CD14-positive monocyte (primary cell): Measurements from ENCODE around the gene KCNN2. TPM values are rescaled to one million over a fixed set of nuclear protein-coding genes. Genes with fewer than 3 reads are reported as not detected.

Experiments
- DNase-seq, 3 donors: peaks; one replicate each; pipeline ENCODE4 v3.0.0-alpha.2; 2011 to 2022
- H2AFZ ChIP-seq: 2 replicates; pipeline ENCODE4 v1.6.0; 2012; ENCODE audit warnings: mild to moderate bottlenecking, low read depth, low read length, inconsistent platforms; ENCODE audit not compliant: insufficient read depth, poor library complexity, severe bottlenecking
- H3K27ac ChIP-seq, 2 donors: 1 replicate in 1 of 2; 2 replicates in 1 of 2; pipeline ENCODE4 v1.5.1; 2012 to 2013; ENCODE audit warnings: low read length in 2 of 2, control low read depth in 1 of 2, inconsistent platforms in 1 of 2, low read depth in 1 of 2, mild to moderate bottlenecking in 1 of 2
- H3K27me3 ChIP-seq, 2 donors: one replicate each; pipeline versions ENCODE4 v1.6.0 to v1.6.1; 2011 to 2013; ENCODE audit warnings: low read length in 2 of 2; ENCODE audit not compliant: control insufficient read depth in 2 of 2, insufficient read depth in 2 of 2
- H3K36me3 ChIP-seq, 2 donors: replicated peaks in 1 of 2; 1 replicate in 1 of 2; 2 replicates in 1 of 2; pipeline versions ENCODE4 v1.5.1 to v1.6.1; 2012 to 2013; ENCODE audit warnings: low read length in 2 of 2, control low read depth in 1 of 2, inconsistent platforms in 1 of 2, mild to moderate bottlenecking in 1 of 2; ENCODE audit not compliant: insufficient read depth in 2 of 2, control insufficient read depth in 1 of 2
- H3K4me1 ChIP-seq, 2 donors: 1 replicate in 1 of 2; 2 replicates in 1 of 2; pipeline versions ENCODE4 v1.5.1 to v1.6.1; 2012 to 2013; ENCODE audit warnings: low read length in 2 of 2, control low read depth in 1 of 2, inconsistent platforms in 1 of 2, mild to moderate bottlenecking in 1 of 2, moderate library complexity in 1 of 2; ENCODE audit not compliant: insufficient read depth in 2 of 2, control insufficient read depth in 1 of 2
- H3K4me2 ChIP-seq: replicated peaks from 2 replicates; pipeline ENCODE3; 2012; ENCODE audit warnings: low read length, moderate library complexity, mild to moderate bottlenecking; ENCODE audit not compliant: poor library complexity, severe bottlenecking; ENCODE audit errors: extremely low read depth
- H3K4me3 ChIP-seq, 3 experiments: fragments of 200-600 bp in 1 of 3; sonication (generic) in 1 of 3; replicated peaks in 1 of 3; 1 replicate in 2 of 3; 2 replicates in 1 of 3; pipeline ENCODE4 v1.5.1; 2011 to 2013; ENCODE audit warnings: low read length in 3 of 3, mild to moderate bottlenecking in 3 of 3, control low read depth in 2 of 3, low read depth in 2 of 3, inconsistent platforms in 1 of 3, moderate library complexity in 1 of 3
- H3K79me2 ChIP-seq: 2 replicates; pipeline ENCODE4 v1.6.0; 2012; ENCODE audit warnings: mild to moderate bottlenecking, control low read depth, inconsistent platforms, low read length, moderate library complexity; ENCODE audit not compliant: insufficient read depth
- H3K9ac ChIP-seq: 2 replicates; pipeline ENCODE4 v1.6.0; 2017; ENCODE audit warnings: low read length, mild to moderate bottlenecking; ENCODE audit not compliant: insufficient read depth, poor library complexity, severe bottlenecking
- H3K9me3 ChIP-seq, 2 donors: replicated peaks in 1 of 2; 1 replicate in 1 of 2; 2 replicates in 1 of 2; pipeline versions ENCODE4 v1.5.1 to v1.6.1; 2012 to 2013; ENCODE audit warnings: low read length in 2 of 2, control low read depth in 1 of 2; ENCODE audit not compliant: control insufficient read depth in 1 of 2, insufficient read depth in 1 of 2
- H4K20me1 ChIP-seq: 2 replicates; pipeline ENCODE4 v1.6.0; 2012; ENCODE audit warnings: mild to moderate bottlenecking, low read length, control low read depth, moderate library complexity; ENCODE audit not compliant: insufficient read depth
- H3K27ac Mint-ChIP-seq, 7 donors: one replicate each; pipeline ENCODE4 v1.8.0; 2020; ENCODE audit warnings: mild to moderate bottlenecking in 7 of 7, mixed read lengths in 7 of 7, moderate library complexity in 6 of 7, inconsistent platforms in 2 of 7
- H3K27me3 Mint-ChIP-seq, 3 donors: one replicate each; pipeline ENCODE4 v1.8.0; 2021 to 2022; ENCODE audit warnings: low read depth in 3 of 3, mild to moderate bottlenecking in 3 of 3, mixed read lengths in 3 of 3, moderate library complexity in 3 of 3, inconsistent platforms in 1 of 3
- H3K36me3 Mint-ChIP-seq, 2 donors: one replicate each; pipeline ENCODE4 v1.8.0; 2020; ENCODE audit warnings: mixed read lengths in 2 of 2, inconsistent platforms in 1 of 2, mild to moderate bottlenecking in 1 of 2
- H3K4me1 Mint-ChIP-seq: one replicate; pipeline ENCODE4 v1.8.0; 2020; ENCODE audit warnings: mild to moderate bottlenecking, mixed read lengths
- H3K4me3 Mint-ChIP-seq, 2 donors: one replicate each; pipeline ENCODE4 v1.8.0; 2020; ENCODE audit warnings: mild to moderate bottlenecking in 2 of 2, mixed read lengths in 2 of 2, moderate library complexity in 1 of 2
- H3K9me3 Mint-ChIP-seq, 7 donors: one replicate each; pipeline ENCODE4 v1.8.0; 2020 to 2022; ENCODE audit warnings: mixed read lengths in 7 of 7, mild to moderate bottlenecking in 6 of 7, moderate library complexity in 6 of 7, inconsistent platforms in 2 of 7
- WGBS: methylation state at CpG from one replicate; pipeline ENCODE4 v1.1.5; 2013; ENCODE audit warnings: missing lambda C conversion rate; ENCODE audit not compliant: insufficient coverage; 5-methylcytosine and 5-hydroxymethylcytosine counted together
- intact Hi-C, 2 donors: fragments of 100-400 bp; cut with micrococcal nuclease; formaldehyde crosslinking; loops; one replicate each; pipeline versions ENCODE4 v1.15.0 to v1.15.1; 2023
- polyA plus RNA-seq, 3 donors: library from polyadenylated mRNA; depleted of rRNA in 1 of 3; unstranded in 2 of 3; stranded (reverse) in 1 of 3; fragments of 300-500 nt in 2 of 3; fragments of >200 nt in 1 of 3; fragmentation: Illumina TruSeq in 2 of 3; gene quantifications; 1 replicate in 2 of 3; 2 replicates in 1 of 3; pipeline ENCODE4 v1.2.3, GENCODE V29; 2012 to 2021
- TF ChIP-seq, protein P1 (sequence below): fragments of 200-600 bp; IDR thresholded peaks from one replicate; pipeline ENCODE4 v1.8.0; 2022; ENCODE audit warnings: antibody characterized with exemption, mild to moderate bottlenecking

KCNN2 gene
- polyA plus RNA-seq, 3 donors = not detected

DNA sequence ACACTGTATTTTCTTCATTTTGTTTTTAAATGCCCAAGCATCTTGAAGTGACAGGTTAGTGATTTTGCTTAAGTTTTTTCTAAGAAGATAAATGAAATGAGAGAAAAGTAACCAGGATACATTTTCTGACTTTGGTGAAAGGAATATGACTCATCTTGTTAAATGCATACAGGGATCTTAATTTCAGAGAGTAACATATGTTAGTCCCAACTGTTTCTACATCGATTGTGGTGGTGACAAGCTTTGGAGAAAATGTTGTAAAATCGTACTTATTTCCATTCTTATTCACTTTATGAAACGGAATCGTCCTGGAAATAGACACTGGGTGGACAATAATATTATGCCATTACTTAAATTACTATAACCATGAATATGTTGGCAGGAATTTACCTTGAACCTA lies 107.5 kb downstream of the KCNN2 start:
- Mint-ChIP-seq H3K4me1 (no peaks in the 10 kb centered on the region), H3K27ac (no peak overlapping the region), H3K9me3 (peaks cover 0 to 5% (median 0%) of the 10 kb centered on the region in 7 donors), H3K36me3 (no peaks in the 10 kb centered on the region), H3K27me3 (no peaks in the 10 kb centered on the region), H3K4me3 (no peak overlapping the region)
- TF ChIP-seq, protein P1, sequence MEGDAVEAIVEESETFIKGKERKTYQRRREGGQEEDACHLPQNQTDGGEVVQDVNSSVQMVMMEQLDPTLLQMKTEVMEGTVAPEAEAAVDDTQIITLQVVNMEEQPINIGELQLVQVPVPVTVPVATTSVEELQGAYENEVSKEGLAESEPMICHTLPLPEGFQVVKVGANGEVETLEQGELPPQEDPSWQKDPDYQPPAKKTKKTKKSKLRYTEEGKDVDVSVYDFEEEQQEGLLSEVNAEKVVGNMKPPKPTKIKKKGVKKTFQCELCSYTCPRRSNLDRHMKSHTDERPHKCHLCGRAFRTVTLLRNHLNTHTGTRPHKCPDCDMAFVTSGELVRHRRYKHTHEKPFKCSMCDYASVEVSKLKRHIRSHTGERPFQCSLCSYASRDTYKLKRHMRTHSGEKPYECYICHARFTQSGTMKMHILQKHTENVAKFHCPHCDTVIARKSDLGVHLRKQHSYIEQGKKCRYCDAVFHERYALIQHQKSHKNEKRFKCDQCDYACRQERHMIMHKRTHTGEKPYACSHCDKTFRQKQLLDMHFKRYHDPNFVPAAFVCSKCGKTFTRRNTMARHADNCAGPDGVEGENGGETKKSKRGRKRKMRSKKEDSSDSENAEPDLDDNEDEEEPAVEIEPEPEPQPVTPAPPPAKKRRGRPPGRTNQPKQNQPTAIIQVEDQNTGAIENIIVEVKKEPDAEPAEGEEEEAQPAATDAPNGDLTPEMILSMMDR = no peak
- Histone ChIP-seq H2AFZ (no peak overlapping the region), H3K9me3 (no peaks in the 10 kb centered on the region), H3K27ac (no peak overlapping the region), H3K4me1 (no peaks in the 10 kb centered on the region), H3K4me2 (no peak overlapping the region), H3K27me3 (no peaks in the 10 kb centered on the region), H4K20me1 (no peaks in the 10 kb centered on the region), H3K9ac (no peak overlapping the region), H3K4me3 (no peak overlapping the region), H3K36me3 (no peaks in the 10 kb centered on the region), H3K79me2 (no peaks in the 10 kb centered on the region)
- WGBS = no CpG with 5 or more reads among the region's 4 CpGs
- DNase-seq = no peak
- intact Hi-C loops = no loop called here

DNA sequence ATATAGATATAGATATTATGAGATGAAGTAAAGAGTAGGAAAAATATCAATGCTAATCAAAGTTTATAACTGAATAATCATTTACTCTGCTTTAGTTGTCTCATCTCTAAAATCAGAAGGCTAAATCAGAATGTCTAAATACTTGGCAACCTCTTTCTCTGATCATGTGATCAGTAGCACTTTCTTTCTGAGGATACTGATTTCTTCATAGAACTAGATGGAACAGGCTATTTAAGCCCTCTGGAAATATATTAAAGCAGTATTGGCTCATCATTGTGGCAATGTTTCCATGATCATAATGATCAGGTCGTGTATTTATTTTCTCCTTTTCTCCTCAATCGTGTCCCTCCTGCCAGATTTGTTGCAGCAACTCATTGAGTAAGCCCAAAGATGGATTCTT lies 109.7 kb downstream of the KCNN2 start:
- H3K27ac Mint-ChIP-seq = no peak overlapping the region
- no peaks in the 10 kb centered on the region for H3K4me1 Mint-ChIP-seq
- H3K4me3 Mint-ChIP-seq = no peak overlapping the region
- H2AFZ ChIP-seq = no peak overlapping the region
- H3K4me1 ChIP-seq = no peaks in the 10 kb centered on the region
- H3K27me3 ChIP-seq = no peaks in the 10 kb centered on the region
- no peaks in the 10 kb centered on the region for H3K27me3 Mint-ChIP-seq
- no peaks in the 10 kb centered on the region for H3K9me3 ChIP-seq
- 90% methylated on average over 2 of the region's 2 CpGs for WGBS
- no peak overlapping the region for H3K4me3 ChIP-seq
- peaks cover 0 to 2% (median 0%) of the 10 kb centered on the region in 7 donors for H3K9me3 Mint-ChIP-seq
- H3K36me3 ChIP-seq = no peaks in the 10 kb centered on the region
- no peak overlapping the region for H3K9ac ChIP-seq
- H3K4me2 ChIP-seq = no peak overlapping the region
- TF ChIP-seq, protein P1 = no peak
- H4K20me1 ChIP-seq = no peaks in the 10 kb centered on the region
- intact Hi-C loops = no loop called here
- no peak overlapping the region for H3K27ac ChIP-seq
- no peaks in the 10 kb centered on the region for H3K79me2 ChIP-seq
- DNase-seq = no peak
- no peaks in the 10 kb centered on the region for H3K36me3 Mint-ChIP-seq
